HG02870 (cell line): ENCODE measurements around the gene SPESP1.
"Not testable (repeated sequence)": the region's sequence is repeated elsewhere in the genome, so short reads cannot be mapped to it uniquely, and the experiment has no call there.

Experiments
- ATAC-seq: cut with Tn5 transposase; IDR thresholded peaks from one replicate; pipeline ENCODE4 v1.9.1; 2021; ENCODE audit warnings: mild to moderate bottlenecking, moderate library complexity; ENCODE audit not compliant: unreplicated experiment

The SPESP1 gene

DNA sequence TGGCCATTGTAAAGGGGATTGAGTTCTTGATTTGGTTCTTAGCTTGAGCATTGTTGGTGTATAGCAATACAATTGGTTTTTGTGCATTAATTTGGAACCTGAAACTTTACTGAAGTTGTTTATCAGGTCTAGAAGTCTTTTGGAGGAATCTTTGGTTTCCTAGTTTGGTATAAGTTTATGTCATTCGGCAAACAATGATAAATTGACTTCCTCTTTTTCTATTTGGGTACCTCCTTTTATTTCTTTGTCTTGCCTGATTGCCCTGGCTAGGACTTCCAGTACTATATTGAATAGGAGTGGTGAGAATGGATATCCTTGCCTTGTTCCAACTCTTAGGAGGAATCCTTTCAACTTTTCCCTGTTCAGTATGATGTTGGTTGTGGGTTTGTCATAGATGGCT is 32.1 kb downstream of the SPESP1 start:
- no peak for ATAC-seq

DNA sequence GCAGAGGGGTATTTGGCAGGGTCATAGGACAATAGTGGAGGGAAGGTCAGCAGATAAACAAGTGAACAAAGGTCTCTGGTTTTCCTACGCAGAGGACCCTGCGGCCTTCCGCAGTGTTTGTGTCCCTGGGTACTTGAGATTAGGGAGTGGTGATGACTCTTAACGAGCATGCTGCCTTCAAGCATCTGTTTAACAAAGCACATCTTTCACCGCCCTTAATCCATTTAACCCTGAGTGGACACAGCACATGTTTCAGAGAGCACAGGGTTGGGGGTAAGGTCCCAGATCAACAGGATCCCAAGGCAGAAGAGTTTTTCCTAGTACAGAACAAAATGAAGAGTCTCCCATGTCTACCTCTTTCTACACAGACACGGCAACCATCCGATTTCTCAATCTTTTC is 33.4 kb downstream of the SPESP1 start:
- not testable (repeated sequence) for ATAC-seq

DNA sequence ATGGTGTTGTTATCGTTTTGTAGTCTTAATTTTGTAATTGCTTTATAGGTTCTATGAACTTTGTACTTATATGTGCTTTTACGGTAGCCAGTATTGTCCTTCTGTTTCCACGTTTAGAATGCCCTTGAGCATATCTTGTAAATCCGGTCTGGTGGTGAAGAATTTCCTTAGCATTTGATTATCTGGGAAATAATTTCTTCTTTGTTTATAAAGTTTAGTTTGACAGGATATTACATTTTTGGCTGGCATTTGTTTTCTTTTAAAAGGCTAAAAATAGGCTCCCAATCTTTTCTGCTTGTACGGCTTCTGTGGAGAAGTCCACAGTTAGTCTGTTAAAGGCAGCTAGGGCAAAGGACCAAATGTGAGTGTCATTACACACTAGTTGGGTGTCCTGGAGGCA is 36.7 kb downstream of the SPESP1 start:
- no peak for ATAC-seq

DNA sequence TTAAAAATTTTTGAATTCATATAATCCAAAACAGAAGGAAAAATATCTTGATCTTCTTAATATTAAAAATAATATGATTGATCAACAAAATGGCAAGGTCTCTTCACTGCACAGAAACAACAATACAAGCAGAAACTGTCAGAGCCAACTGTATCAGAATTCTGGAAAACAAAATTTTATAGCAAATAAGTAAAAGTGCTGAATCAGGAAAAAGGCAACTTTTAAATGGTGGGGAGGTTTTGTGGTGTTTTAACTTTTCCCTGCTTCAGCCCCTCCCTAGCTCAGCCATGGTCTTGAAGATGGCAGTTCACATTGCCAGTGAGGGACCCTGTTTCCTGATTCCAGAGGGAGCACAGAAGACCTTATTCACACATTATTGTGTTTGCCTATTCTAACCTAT is 37.6 kb downstream of the SPESP1 start:
- no peak for ATAC-seq

DNA sequence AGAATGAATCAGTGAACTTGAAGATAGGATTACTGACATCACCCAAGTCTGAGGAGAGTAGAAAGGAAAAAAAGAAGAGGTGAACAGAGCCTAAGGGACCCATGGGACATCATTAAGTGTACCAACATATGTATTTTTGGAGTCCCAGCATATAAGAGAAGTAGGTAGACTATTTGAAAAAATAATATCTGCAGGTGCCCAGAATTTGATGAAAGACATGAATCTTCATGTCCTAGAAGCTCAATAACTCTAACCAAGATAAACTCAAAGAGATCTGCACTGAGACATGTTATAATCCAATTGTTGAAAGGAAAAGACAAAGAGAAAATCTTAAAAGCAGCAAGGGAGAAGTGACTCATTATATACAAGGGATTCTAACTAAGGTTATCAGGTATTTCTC is 39.0 kb downstream of the SPESP1 start:
- ATAC-seq: no peak

DNA sequence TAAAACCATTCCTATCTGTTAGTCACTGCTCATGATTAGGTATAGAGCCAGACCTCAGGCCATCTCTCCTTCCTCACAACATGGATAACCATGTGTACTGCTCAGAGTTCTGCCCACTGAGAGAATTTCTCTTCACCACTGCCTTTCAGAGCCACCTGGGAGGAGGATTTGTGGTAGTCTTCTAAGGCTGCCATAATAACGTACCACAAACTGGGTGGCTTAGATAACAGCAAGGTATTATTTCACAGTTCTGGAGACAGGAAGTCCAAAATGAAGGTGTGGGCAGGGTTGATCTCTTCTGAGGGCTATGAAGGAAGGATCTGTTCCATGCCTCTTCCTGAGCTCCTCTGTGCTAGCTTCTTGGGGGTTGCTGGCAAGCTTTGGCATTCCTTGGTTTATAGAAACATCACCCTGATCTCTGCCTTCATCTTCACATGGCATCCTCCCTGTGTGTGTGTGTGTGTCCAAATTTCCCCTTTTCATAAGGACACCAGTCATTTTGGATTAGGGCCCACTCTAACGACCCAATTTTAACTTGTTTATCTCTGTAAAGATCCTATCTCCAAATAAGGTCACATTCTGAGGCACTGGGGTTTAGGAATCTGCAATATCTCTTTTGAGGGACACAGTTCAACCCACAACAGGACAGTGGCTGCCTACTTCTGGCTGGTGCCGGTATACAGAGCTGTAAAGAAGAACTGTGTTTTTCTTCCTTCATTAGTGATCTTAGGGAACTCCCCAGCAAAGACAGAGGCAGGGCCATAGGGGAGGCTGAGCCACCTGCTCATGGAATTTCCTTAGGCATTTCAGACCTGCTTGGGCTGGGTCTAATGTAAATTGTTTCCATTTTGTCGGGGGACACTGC is 42.1 kb downstream of the SPESP1 start:
- no peak for ATAC-seq

DNA sequence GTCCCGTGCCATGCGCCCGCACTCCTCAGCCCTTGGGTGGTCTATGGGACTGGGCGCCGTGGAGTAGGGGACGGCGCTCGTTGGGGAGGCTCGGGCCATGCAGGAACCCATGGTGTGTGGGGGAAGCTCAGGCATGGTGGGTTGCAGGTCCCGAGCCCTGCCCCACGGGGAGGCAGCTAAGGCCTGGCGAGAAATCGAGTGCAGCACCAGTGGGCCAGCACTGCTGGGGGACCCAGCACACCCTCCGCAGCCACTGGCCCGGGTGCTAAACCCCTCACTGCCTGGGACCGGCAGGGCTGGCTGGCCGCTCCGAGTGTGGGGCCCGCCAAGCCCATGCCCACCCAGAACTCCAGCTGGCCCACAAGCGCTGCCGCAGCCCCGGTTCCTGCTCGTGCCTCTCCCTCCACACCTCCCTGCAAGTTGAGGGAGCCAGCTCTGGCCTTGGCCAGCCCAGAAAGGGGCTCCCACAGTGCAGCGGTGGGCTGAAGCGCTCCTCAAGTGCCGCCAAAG is 45.4 kb downstream of the SPESP1 start:
- not testable (repeated sequence) for ATAC-seq

DNA sequence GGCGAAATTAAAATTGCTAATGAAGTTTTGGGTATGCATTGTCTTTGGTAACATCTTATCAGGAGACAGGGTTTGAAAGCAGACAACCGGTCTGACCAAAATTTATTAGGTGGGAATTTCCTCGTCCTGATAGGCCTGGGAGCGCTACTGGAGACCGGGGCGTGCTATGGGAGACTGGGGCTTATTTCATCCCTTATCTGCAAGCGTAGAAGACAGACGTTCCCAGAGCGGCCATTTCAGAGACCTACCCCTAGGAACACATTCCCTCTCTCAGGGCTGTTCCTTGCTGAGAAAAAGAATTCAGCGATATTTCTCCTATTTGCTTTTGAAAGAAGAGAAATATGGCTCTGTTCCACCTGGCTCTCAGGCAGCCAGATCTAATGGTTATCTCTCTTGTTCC is 47.1 kb downstream of the SPESP1 start:
- not testable (repeated sequence) for ATAC-seq

DNA sequence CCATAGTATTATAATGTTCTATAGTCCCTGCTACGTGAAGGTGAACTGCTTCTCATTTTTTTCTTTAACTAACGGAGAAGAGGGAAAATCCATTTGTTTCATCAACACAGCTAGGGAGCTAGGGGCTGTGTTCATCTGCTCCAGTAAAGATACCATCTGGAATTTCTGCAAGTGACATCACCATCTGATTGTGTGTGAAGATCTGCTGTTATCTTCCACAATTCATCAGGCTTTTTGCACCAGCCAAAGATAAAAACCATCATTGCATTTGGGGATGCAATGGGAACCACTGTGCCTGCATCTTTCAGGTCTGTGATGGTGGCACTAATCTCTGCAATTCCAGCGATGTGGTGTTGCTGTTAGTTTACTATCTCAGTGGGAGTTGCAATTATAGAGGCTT is 48.7 kb downstream of the SPESP1 start:
- no peak for ATAC-seq

DNA sequence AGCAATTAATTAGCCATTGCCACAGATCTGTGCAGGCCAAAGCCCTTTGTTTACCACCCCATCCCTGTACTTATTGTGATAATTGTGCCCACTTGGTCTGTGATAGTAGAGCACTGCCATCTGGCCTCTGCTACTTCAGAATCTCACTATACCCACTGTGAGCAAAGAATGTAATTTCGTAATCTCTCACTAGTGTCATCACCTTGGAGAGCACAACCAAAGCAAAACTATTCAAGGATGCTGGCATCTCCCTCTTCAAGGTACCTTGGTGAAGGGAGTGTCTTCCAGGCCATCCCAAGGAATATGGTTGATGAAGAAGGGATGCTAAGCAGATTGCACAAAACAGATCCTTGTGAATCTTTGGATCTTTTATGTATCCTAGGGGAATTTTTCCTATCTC is 49.5 kb downstream of the SPESP1 start:
- ATAC-seq: no peak

DNA sequence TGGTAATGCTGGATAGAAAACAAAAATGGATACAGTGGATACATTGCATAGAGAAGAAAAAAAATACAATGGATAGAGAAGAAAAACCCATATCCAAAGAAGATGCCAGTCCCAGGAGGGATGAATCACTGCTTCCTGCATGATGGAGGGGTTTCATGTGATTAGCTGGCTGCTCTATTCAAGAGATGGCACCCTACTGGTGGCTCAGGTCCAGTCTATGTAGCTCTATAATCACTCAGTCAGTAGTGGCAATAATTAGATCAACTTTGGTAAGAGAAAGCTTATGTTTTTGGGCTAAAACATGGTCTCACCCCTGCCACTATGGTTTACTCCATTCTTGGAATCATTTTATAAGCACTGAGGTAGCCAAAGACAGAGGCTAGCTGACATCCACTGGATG is 50.5 kb downstream of the SPESP1 start:
- ATAC-seq: no peak

DNA sequence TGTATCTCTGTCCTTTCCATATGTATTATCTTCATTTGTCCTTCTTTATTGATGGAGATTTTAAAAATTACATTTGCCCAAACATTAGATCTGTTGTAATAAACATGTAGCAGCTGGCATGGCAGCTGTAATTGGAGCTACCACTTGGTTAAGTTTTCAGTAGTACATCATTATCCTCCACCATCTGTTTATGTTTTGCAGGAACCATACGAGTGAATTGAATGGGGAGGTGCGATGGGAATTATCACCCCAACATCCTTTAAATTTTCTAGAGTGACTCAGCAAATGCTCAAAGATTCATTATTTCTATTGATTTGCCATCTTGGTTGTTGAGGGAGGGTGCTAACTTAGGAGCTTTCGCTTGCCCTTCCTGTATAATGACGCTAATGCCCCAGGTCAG is 51.6 kb downstream of the SPESP1 start:
- no peak for ATAC-seq

DNA sequence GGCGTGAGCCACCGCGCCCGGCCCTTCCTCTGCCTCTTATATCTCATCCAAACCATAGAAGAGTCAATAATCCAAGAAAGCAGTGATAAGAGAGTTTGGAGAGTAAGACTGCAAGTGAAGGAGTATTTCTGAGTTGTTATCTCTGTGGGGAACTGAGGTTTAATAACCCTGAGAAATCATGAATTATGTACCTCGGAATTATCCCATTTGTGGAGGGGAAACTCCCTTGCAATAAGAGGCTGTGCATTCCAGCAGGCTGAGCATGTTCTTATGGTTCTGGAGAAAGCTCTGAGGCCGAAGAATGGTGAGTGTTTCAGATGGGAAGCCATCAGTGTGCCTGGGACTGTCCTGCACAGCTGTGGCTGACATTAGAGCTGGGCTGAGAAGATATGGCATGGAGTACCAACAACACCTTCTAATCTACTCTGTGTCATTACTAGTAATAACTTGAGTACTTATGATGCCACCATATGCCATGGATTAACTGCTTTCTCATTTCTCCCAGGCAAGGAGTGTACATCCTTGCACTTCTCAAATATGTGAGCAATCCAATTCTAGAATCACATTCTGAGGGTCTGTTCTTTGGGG is 52.7 kb downstream of the SPESP1 start:
- ATAC-seq: no peak

DNA sequence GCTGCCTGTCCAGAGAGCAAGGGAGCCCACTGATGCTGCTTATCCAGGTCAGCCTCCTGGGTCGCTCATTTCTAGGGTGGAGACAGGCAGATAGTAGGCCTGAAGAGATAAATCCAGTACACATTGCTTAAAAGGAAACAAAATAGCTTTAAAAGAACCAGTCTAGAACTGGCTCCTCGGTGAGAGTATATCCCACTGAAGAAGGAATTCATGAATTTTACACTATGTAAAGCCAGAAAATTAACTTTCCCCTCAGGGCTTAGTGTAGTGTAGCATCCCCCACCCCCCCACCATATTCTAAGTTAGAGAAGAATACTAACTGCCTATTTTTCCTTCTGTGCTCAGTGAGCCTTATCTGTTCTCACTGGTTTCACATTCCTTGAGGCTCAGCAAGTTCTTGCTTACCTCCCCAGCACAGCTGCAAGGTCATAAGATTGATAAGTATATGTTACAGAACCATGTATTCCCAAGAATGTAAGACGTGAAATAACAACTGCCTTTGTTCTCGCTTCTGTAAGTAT is 53.7 kb downstream of the SPESP1 start:
- no peak for ATAC-seq

DNA sequence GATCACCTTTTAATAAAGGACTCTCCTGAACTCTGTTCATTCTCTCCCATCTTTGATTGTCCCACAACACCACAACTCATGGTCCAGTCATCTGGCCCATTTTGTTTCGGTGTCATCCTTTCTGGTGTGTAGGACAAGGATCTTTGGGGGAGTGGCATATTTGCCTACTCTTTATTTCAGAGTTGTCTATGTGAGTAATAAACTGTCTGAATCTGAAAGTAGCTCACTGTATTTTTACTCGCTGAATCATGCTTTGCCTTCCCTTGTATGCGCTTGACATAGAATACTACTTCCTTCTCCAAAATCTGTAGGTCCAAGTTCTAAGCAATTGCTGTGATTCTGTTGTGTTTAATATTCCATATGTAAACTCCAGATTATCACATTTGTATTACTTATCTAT is 54.3 kb downstream of the SPESP1 start:
- no peak for ATAC-seq

DNA sequence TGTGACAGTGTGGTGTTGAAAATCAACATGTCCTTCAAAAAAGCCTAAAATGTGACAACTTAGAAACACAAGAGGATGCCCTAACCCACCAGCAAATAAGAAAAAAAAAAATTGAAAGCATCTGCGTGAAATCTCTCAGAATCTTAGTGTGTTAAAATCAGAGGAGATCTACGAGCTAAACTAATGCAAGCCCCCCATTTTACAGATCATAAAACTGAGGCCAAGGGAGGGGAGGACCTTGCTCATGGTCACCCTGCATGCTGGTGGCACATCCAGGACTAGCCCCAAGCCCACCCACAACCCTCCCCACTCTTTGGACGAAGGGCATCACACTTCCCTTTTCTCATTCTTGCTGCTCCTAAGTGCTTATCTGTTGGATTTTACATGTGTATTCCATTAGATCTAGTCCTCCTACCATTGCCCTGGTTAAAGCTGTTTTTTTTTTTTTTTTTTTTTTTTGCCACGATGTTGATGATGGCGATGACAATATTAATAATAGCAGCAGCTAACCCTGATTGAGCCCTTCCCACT is 55.1 kb downstream of the SPESP1 start:
- ATAC-seq: no peak

DNA sequence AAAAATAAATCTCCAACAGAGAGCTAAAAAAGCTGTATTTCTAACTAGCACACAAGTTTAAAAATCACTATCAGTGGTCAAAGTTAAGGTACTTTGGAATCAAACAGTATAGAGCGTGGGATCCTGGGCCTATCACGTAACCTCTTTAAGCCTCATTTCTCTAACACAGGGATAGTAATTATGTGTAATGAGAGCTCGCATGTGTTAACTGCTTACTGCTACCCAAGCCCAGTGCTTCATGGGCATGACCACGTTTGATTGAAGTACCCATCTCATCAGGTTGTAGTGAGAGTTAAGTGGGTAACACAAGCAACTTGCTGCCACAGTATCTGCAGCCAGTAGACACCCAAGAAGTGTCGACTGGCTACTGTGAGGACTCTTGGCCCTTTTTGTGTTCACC is 56.0 kb downstream of the SPESP1 start:
- no peak for ATAC-seq

DNA sequence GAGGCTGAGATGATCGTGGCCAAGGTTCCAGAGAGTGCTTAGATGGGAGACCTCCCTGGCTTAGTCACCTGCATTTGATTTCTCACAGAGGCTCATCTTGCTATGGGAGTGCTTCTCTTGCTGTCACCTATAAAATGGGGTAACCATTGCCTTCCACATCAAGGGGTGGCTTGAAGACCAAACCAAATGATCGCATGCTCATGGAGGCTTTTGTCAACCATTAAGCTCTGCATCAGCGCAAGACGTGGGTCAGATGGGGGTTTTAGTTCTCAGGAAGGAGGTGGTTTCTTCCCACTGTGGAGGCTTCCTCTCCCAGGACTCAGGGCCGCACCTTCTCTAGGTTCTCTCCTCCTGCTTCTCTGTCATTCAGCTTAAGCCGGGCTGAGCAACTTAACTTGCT is 56.8 kb downstream of the SPESP1 start:
- no peak for ATAC-seq

DNA sequence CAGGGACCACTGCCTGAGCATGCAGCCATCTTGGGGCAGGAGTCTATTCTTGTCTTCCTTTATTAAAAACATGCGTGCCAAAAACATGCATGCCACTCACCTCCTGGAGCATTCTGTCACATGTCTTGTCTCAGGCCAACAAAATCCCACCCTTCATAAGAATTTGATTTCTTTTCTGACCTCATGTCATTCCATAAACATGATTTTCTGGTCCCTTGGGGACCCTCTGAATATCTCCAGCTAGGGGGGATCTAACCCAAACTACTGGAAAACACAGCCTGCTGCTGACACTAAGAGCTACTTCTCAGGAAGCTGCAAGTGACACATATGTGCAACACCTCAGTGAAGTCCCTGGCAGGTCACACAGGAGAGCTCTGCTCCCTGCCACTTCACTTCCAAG is 57.4 kb downstream of the SPESP1 start:
- ATAC-seq: no peak

DNA sequence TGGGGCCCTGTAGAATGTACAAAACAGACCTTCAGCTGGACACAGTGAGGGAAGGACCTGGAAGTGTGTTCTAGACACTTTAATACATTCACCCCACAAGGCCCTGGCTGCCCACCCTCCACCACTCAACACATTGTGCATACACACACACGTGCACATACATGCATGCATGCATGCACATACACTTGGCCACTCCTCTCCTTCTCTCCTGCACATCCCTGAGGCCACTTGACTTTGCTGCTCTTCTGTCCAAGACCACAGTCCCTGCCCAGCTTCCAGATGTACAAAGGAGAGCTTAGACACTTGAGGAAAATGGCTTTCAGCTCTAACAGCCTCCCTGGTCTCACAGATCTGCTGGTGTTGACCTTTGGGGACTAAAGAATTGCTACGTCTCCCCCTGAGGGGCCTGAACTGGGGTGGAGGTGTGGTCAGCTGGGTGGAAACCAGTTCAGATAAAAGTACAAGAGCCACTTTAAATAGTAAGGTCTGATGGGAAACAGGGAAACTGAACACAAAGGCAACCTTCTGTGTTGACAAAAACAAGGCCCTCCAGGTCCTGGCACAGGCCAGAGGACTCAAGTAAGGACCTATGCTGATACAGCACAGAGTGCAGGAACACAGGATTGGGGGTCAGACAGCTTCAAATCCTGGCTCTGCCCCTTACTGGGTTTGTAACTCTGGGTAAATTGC is 59.4 kb downstream of the SPESP1 start:
- no peak for ATAC-seq

DNA sequence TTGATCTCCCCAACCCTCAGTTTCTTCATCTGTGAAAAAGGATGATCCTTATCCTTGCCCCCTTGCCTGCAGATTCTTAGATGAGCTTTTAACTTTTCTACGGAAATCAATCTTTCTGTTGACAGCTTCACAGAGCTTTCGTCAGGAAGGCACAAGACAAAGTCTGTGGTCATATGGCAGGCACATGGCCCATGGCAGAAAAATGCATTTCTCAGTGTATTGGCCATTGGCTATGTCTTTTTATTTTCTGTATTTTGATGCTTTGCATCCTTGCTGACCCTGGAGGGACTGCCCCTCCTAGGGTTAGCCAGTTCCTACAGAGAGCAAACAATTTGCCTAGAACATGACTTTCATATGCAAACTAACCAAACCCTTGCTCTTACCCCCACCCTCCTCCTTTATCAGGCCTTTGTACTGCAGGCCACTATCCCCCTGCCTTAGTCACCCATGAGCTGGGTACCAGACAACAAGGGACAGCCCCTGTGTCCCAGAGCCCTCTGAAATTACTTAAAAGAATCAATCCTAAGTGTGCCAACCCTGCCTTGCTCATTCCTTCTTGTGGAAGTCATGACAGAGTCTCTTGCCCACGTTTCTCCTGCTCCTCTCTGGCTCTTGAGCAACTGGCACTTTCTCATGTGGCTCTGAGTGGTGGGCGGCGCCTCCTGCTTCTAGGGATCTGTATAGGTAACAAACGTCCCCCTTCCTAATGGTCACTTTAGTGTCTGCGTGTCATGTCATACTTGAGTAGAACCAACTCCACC is 60.1 kb downstream of the SPESP1 start:
- no peak for ATAC-seq
